ENCODE results near the gene CD6.

CD6 gene

GRCh38 chr11:60928563-60929001 lies 42.9 kb upstream of the CD6 start:
- Histone ChIP-seq H3K9ac (ENCODE audit: low read length) (no peak overlapping the region), H3K27me3 (ENCODE audit: control insufficient read depth in 1 of 2, insufficient read depth in 2 of 2, low read length in 2 of 2) (peaks cover 11 to 20% of the 10 kb centered on the region in 2 donors), H3K27ac (ENCODE audit: low read depth, low read length) (no peak overlapping the region), H3K4me1 (ENCODE audit: insufficient read depth, low read length) (peaks cover 13% of the 10 kb centered on the region), H3K4me3 (ENCODE audit: low read depth in 1 of 2, low read length in 2 of 2) (no peak overlapping the region), H3K36me3 (ENCODE audit: insufficient read depth, low read length) (no peaks in the 10 kb centered on the region), H3K9me3 (ENCODE audit: low read length) (no peaks in the 10 kb centered on the region)

- no peaks in the 10 kb centered on the region for H3K9me3 ChIP-seq (ENCODE audit: low read length)
- peaks cover 5% of the 10 kb centered on the region for H3K4me1 ChIP-seq (ENCODE audit: insufficient read depth, low read length)
- H3K27me3 ChIP-seq (ENCODE audit: control insufficient read depth in 1 of 2, insufficient read depth in 2 of 2, low read length in 2 of 2) = peaks cover 8 to 10% of the 10 kb centered on the region in 2 donors
- no peak overlapping the region for H3K27ac ChIP-seq (ENCODE audit: low read depth, low read length)
- H3K4me3 ChIP-seq (ENCODE audit: low read depth in 1 of 2, low read length in 2 of 2) = no peak overlapping the region
- H3K36me3 ChIP-seq (ENCODE audit: insufficient read depth, low read length) = no peaks in the 10 kb centered on the region
- no peak overlapping the region for H3K9ac ChIP-seq (ENCODE audit: low read length)
These were observed 41.7 kb upstream of the CD6 start for GRCh38 chr11:60929764-60930163.

GRCh38 chr11:60930394-60930793 lies 41.1 kb upstream of the CD6 start:
- H3K27ac ChIP-seq (ENCODE audit: low read depth, low read length) = no peak overlapping the region
- peaks cover 2 to 4% of the 10 kb centered on the region in 2 donors for H3K27me3 ChIP-seq (ENCODE audit: control insufficient read depth in 1 of 2, insufficient read depth in 2 of 2, low read length in 2 of 2)
- H3K9ac ChIP-seq (ENCODE audit: low read length) = no peak overlapping the region
- H3K9me3 ChIP-seq (ENCODE audit: low read length) = no peaks in the 10 kb centered on the region
- no peaks in the 10 kb centered on the region for H3K4me1 ChIP-seq (ENCODE audit: insufficient read depth, low read length)
- no peak overlapping the region for H3K4me3 ChIP-seq (ENCODE audit: low read depth in 1 of 2, low read length in 2 of 2)
- H3K36me3 ChIP-seq (ENCODE audit: insufficient read depth, low read length) = no peaks in the 10 kb centered on the region

- no peaks in the 10 kb centered on the region for H3K9me3 ChIP-seq (ENCODE audit: low read length)
- H3K27ac ChIP-seq (ENCODE audit: low read depth, low read length) = no peak overlapping the region
- H3K9ac ChIP-seq (ENCODE audit: low read length) = no peak overlapping the region
- no peak overlapping the region for H3K4me3 ChIP-seq (ENCODE audit: low read depth in 1 of 2, low read length in 2 of 2)
- no peaks in the 10 kb centered on the region for H3K36me3 ChIP-seq (ENCODE audit: insufficient read depth, low read length)
- H3K4me1 ChIP-seq (ENCODE audit: insufficient read depth, low read length) = no peaks in the 10 kb centered on the region
- H3K27me3 ChIP-seq (ENCODE audit: control insufficient read depth in 1 of 2, insufficient read depth in 2 of 2, low read length in 2 of 2) = no peaks in the 10 kb centered on the region
These were observed 39.6 kb upstream of the CD6 start for GRCh38 chr11:60931917-60932316.

- no peaks in the 10 kb centered on the region for H3K9me3 ChIP-seq (ENCODE audit: low read length)
- H3K4me3 ChIP-seq (ENCODE audit: low read depth in 1 of 2, low read length in 2 of 2) = no peak overlapping the region
- no peaks in the 10 kb centered on the region for H3K4me1 ChIP-seq (ENCODE audit: insufficient read depth, low read length)
- H3K9ac ChIP-seq (ENCODE audit: low read length) = no peak overlapping the region
- H3K27me3 ChIP-seq (ENCODE audit: control insufficient read depth in 1 of 2, insufficient read depth in 2 of 2, low read length in 2 of 2) = no peaks in the 10 kb centered on the region
- H3K36me3 ChIP-seq (ENCODE audit: insufficient read depth, low read length) = no peaks in the 10 kb centered on the region
- H3K27ac ChIP-seq (ENCODE audit: low read depth, low read length) = no peak overlapping the region
These were observed 38.7 kb upstream of the CD6 start for GRCh38 chr11:60932605-60933356.

GRCh38 chr11:60933416-60934123 lies 37.9 kb upstream of the CD6 start:
- Histone ChIP-seq H3K27ac (ENCODE audit: low read depth, low read length) (no peak overlapping the region), H3K36me3 (ENCODE audit: insufficient read depth, low read length) (no peaks in the 10 kb centered on the region), H3K4me3 (ENCODE audit: low read depth in 1 of 2, low read length in 2 of 2) (no peak overlapping the region)

GRCh38 chr11:60934124-60934789 lies 37.2 kb upstream of the CD6 start:
- H3K9ac ChIP-seq (ENCODE audit: low read length) = no peak overlapping the region
- H3K9me3 ChIP-seq (ENCODE audit: low read length) = no peaks in the 10 kb centered on the region
- no peaks in the 10 kb centered on the region for H3K27me3 ChIP-seq (ENCODE audit: control insufficient read depth in 1 of 2, insufficient read depth in 2 of 2, low read length in 2 of 2)
- H3K27ac ChIP-seq (ENCODE audit: low read depth, low read length) = no peak overlapping the region
- no peak overlapping the region for H3K4me3 ChIP-seq (ENCODE audit: low read depth in 1 of 2, low read length in 2 of 2)
- no peaks in the 10 kb centered on the region for H3K4me1 ChIP-seq (ENCODE audit: insufficient read depth, low read length)
- peaks cover 3% of the 10 kb centered on the region for H3K36me3 ChIP-seq (ENCODE audit: insufficient read depth, low read length)

More at GRCh38 chr11:60933416-60934123, 37.9 kb upstream of the CD6 start:
- Histone ChIP-seq H3K9ac (ENCODE audit: low read length) (no peak overlapping the region), H3K9me3 (ENCODE audit: low read length) (no peaks in the 10 kb centered on the region), H3K4me1 (ENCODE audit: insufficient read depth, low read length) (no peaks in the 10 kb centered on the region), H3K27me3 (ENCODE audit: control insufficient read depth in 1 of 2, insufficient read depth in 2 of 2, low read length in 2 of 2) (no peaks in the 10 kb centered on the region)

- Histone ChIP-seq H3K27me3 (ENCODE audit: control insufficient read depth in 1 of 2, insufficient read depth in 2 of 2, low read length in 2 of 2) (no peaks in the 10 kb centered on the region), H3K4me1 (ENCODE audit: insufficient read depth, low read length) (no peaks in the 10 kb centered on the region), H3K27ac (ENCODE audit: low read depth, low read length) (no peak overlapping the region), H3K36me3 (ENCODE audit: insufficient read depth, low read length) (peaks cover 10% of the 10 kb centered on the region), H3K4me3 (ENCODE audit: low read depth in 1 of 2, low read length in 2 of 2) (no peak overlapping the region), H3K9me3 (ENCODE audit: low read length) (no peaks in the 10 kb centered on the region), H3K9ac (ENCODE audit: low read length) (no peak overlapping the region)
These were observed 36.5 kb upstream of the CD6 start for GRCh38 chr11:60934790-60935605.

- no peak overlapping the region for H3K27ac ChIP-seq (ENCODE audit: low read depth, low read length)
- H3K4me1 ChIP-seq (ENCODE audit: insufficient read depth, low read length) = no peaks in the 10 kb centered on the region
- H3K9ac ChIP-seq (ENCODE audit: low read length) = no peak overlapping the region
- peaks cover 13% of the 10 kb centered on the region for H3K36me3 ChIP-seq (ENCODE audit: insufficient read depth, low read length)
- H3K27me3 ChIP-seq (ENCODE audit: control insufficient read depth in 1 of 2, insufficient read depth in 2 of 2, low read length in 2 of 2) = no peaks in the 10 kb centered on the region
- H3K9me3 ChIP-seq (ENCODE audit: low read length) = no peaks in the 10 kb centered on the region
- no peak overlapping the region for H3K4me3 ChIP-seq (ENCODE audit: low read depth in 1 of 2, low read length in 2 of 2)
These were observed 35.6 kb upstream of the CD6 start for GRCh38 chr11:60935676-60936442.

- Histone ChIP-seq H3K9ac (ENCODE audit: low read length) (no peak overlapping the region), H3K4me1 (ENCODE audit: insufficient read depth, low read length) (no peaks in the 10 kb centered on the region), H3K27ac (ENCODE audit: low read depth, low read length) (no peak overlapping the region), H3K4me3 (ENCODE audit: low read depth in 1 of 2, low read length in 2 of 2) (no peak overlapping the region), H3K27me3 (ENCODE audit: control insufficient read depth in 1 of 2, insufficient read depth in 2 of 2, low read length in 2 of 2) (no peaks in the 10 kb centered on the region), H3K9me3 (ENCODE audit: low read length) (no peaks in the 10 kb centered on the region), H3K36me3 (ENCODE audit: insufficient read depth, low read length) (peaks cover 18% of the 10 kb centered on the region)
These were observed 34.9 kb upstream of the CD6 start for GRCh38 chr11:60936467-60937143.

Measured in muscle layer of colon (tissue), 2 donors.